GM06990 (cell line): Measurements from ENCODE around the gene RNLS.

Experiments
- DNase-seq: peaks from one replicate; pipeline ENCODE4 v3.0.0-alpha.2; 2011; ENCODE audit not compliant: insufficient read length; ENCODE audit errors: extremely low read depth
- H3K27me3 ChIP-seq: replicated peaks from 2 replicates; pipeline ENCODE4 v1.6.0; 2011; ENCODE audit warnings: low read length; ENCODE audit not compliant: control insufficient read depth, insufficient read depth
- H3K36me3 ChIP-seq: 2 replicates; pipeline ENCODE4 v1.5.1; 2011; ENCODE audit warnings: low read length; ENCODE audit not compliant: control insufficient read depth, insufficient read depth
- H3K4me3 ChIP-seq: replicated peaks from 2 replicates; pipeline ENCODE4 v1.5.1; 2011; ENCODE audit warnings: low read depth, mild to moderate bottlenecking, control low read depth, low read length
- TF ChIP-seq, protein P1 (sequence below): IDR thresholded peaks from 2 replicates; pipeline ENCODE4 v1.5.1; 2011; ENCODE audit warnings: low read length, control low read depth, mild to moderate bottlenecking, inconsistent platforms; ENCODE audit not compliant: insufficient read depth, poor library complexity, severe bottlenecking

The RNLS gene

GRCh38 chr10:88565072-88565471 lies 18.0 kb downstream of the RNLS start:
- H3K27me3 ChIP-seq: no peaks in the 10 kb centered on the region; the same call in 1 of the 2 replicates
- DNase-seq: peak; percentile 11
- TF ChIP-seq, protein P1, sequence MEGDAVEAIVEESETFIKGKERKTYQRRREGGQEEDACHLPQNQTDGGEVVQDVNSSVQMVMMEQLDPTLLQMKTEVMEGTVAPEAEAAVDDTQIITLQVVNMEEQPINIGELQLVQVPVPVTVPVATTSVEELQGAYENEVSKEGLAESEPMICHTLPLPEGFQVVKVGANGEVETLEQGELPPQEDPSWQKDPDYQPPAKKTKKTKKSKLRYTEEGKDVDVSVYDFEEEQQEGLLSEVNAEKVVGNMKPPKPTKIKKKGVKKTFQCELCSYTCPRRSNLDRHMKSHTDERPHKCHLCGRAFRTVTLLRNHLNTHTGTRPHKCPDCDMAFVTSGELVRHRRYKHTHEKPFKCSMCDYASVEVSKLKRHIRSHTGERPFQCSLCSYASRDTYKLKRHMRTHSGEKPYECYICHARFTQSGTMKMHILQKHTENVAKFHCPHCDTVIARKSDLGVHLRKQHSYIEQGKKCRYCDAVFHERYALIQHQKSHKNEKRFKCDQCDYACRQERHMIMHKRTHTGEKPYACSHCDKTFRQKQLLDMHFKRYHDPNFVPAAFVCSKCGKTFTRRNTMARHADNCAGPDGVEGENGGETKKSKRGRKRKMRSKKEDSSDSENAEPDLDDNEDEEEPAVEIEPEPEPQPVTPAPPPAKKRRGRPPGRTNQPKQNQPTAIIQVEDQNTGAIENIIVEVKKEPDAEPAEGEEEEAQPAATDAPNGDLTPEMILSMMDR: peak; percentile 27
- no peak overlapping the region for H3K4me3 ChIP-seq
- no peaks in the 10 kb centered on the region for H3K36me3 ChIP-seq

DNA sequence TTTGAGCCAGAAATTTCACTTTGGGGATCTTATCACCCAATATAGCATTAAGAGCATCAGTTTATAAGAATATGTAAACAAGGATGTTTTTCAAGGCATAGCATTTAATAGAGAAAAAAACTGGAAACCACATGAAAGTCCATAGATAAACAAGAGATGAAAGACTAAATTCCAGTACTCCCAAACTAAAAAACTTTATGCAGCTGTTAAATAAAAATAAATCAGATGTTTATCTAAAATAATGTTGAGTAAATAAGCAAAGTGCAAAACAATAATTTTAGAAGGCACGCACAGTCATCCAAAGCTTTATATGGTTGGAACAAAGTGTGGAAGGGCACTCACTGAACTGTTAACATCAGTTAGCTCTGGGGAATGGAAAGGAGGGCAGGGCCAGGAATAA lies 21.0 kb downstream of the RNLS start:
- Histone ChIP-seq H3K36me3 (no peaks in the 10 kb centered on the region), H3K4me3 (no peak overlapping the region), H3K27me3 (no peaks in the 10 kb centered on the region; the same call in 1 of the 2 replicates)
- TF ChIP-seq, protein P1: no peak
- no peak for DNase-seq

- Histone ChIP-seq H3K27me3 (no peaks in the 10 kb centered on the region; the same call in 1 of the 2 replicates), H3K4me3 (no peak overlapping the region), H3K36me3 (no peaks in the 10 kb centered on the region)
- TF ChIP-seq, protein P1: no peak
- no peak for DNase-seq
Observed at GRCh38 chr10:88557658-88558057, 25.5 kb downstream of the RNLS start.

DNA sequence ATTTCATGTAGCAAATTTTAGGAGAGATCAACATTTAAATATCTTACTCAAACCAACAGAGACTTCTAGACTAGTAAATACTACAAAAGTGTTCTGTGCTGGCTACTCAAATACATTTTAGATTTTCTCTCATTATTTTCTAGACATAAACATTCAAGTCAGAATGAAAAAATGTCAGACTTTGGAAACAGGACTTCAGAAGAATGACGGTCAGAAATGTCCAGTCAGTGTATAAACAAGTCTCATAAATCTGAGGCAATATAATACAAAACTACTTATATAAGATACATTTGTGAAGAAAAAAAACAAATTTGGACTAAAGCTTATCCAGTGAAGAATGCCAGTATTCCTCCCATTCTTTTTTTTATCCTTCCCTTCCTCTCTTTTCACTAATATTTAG lies 25.9 kb downstream of the RNLS start:
- no peaks in the 10 kb centered on the region for H3K36me3 ChIP-seq
- H3K4me3 ChIP-seq: no peak overlapping the region
- TF ChIP-seq, protein P1: no peak
- H3K27me3 ChIP-seq: no peaks in the 10 kb centered on the region; the same call in 1 of the 2 replicates
- DNase-seq: no peak

DNA sequence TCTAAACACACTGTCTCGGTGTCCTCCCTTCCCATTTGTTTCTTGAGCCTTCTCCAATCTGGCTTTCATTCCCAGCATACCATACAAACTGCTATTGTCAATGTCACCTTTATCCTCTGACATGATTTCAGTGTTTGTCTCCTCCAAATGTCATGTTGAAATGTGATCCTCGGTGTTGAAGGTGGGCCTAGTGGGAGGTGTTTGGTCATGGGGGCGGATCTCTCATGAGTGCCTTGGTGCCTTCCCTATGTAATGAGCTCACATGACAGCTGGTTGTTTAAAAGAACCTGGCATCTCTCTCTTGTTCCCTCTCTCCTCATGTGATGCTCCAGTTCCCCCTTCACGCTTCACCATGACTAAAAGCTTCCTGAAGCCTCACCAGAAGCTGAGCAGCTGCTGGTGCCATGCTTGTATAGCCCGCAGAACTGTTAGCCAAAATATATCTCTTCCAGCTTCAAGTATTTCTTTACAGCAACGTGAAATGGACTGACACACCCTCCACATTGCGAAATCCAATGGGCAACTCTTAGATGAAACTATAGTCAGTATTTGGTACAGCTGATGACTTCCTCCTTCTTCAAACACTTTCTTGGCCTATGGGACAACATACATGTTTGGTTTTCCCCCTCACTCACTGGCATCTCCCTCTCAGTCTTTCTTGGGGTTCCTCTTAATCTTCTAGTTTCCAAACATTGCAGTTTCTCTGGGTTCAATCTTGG lies 27.8 kb downstream of the RNLS start:
- TF ChIP-seq, protein P1: no peak
- Histone ChIP-seq H3K27me3 (no peaks in the 10 kb centered on the region), H3K36me3 (no peaks in the 10 kb centered on the region), H3K4me3 (no peak overlapping the region)
- DNase-seq: no peak
